CD4-positive, alpha-beta T cell treated with Interleukin-10 for 1 hour (primary cell): ENCODE results near the gene PLEKHA4.
"Not testable (repeated sequence)": the region's sequence is repeated elsewhere in the genome, so short reads cannot be mapped to it uniquely, and the experiment has no call there.

Experiments
- DNase-seq: peaks from one replicate; pipeline ENCODE4 v3.0.0-alpha.2; 2020

PLEKHA4 gene, protein sequence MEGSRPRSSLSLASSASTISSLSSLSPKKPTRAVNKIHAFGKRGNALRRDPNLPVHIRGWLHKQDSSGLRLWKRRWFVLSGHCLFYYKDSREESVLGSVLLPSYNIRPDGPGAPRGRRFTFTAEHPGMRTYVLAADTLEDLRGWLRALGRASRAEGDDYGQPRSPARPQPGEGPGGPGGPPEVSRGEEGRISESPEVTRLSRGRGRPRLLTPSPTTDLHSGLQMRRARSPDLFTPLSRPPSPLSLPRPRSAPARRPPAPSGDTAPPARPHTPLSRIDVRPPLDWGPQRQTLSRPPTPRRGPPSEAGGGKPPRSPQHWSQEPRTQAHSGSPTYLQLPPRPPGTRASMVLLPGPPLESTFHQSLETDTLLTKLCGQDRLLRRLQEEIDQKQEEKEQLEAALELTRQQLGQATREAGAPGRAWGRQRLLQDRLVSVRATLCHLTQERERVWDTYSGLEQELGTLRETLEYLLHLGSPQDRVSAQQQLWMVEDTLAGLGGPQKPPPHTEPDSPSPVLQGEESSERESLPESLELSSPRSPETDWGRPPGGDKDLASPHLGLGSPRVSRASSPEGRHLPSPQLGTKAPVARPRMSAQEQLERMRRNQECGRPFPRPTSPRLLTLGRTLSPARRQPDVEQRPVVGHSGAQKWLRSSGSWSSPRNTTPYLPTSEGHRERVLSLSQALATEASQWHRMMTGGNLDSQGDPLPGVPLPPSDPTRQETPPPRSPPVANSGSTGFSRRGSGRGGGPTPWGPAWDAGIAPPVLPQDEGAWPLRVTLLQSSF

DNA sequence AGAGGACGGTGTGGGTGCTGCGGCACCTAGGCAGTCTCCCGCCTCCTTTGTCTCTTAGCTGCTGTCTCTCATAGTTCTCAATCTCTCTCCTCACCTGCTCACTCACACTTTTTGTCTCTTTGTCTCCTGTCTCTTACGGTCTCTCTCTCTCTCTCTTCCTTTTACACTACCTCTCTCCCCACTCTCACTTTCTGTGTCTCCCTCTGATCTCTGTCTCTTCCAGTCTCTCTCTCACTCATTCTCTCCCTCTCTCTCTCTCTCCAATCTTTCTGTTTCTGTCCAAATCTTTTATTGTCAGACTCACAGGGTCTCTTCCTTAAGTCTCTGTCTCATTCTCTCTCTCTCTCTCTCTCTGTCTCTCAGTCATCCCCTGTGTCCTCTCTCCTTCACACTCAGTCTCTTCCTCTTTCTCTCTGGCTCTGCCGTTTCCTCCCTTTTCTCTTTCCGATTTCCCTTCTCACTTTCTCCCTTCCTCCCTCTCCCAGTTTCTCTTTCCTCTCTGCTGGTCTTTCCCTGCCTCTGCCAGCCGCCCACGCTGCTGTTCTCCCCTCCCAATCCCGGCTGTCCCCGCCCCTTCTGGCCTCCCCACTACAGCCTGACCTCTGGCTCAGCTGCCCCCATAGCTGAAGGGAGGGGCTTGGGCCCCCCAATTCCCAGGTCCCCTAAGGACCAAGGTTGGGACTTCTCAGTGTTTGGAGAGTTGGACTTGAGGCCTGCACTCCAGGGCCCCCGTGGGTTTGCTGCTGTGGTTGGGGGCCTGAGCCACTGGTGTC lies at the start of gene PLEKHA4:
Gene PLEKHA4, minus strand, starts transcription at position 504 of the 773 bp plus-strand sequence. CDS start 997 bp downstream, outside the sequence.
- DNase-seq: no peak

DNA sequence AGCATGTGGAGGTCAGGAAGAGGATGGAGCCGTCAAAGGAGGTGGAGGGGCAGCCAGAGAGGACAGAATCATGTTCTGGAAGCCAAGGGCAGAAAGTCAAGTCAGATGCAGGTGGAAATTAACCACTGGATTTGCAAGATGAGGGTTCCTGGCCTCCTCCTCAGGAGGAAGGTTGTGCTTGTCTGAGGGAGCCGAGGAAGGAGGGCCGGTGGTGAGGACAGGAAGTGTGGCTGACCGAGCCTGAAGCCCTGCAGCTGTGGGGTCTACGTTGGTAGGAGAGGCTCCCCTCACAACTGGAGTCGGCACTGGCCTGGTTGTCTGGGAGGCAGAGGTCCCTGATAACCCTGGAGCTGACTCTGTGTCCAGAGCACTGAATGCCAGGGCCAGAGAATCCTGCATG lies 49.7 kb upstream of the PLEKHA4 start:
- no peak for DNase-seq

DNA sequence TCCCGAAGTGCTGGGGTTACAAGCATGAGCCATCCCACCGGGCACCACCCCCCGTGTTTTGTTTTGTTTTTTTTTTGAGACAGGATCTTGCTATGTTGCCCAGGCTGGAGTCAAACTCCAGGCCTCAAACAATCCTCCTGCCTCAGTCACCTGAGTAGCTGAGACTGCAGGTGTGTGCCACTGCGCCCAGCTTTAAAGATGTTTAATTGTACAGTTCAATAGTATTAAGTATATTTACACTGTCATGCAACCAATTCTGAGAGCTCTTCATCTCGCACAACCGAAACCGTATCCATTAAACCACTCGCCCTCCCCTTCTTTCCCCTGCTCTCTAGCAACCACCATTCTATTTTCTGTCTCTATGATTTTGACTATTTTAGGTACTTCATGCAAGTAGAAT lies 47.3 kb upstream of the PLEKHA4 start:
- DNase-seq: no peak

DNA sequence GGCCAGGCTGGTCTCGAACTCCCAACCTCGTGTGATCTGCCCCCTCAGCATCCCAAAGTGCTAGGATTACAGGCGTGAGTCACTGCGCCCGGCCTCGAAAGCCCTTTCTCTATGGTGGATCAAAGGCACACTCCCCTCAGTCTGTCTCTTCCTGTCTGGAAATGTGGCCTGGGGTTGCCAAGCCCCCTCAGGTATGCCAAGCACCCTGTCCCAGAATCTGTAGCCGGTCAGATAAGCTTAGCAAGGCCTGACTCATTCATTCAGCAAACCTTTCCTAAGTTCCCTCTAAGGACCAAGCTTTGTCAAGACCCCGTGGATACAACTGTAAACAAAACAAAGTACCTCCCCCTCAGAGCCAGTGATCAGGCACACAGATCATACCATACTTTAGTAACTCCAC lies 45.8 kb upstream of the PLEKHA4 start:
- DNase-seq: no peak

DNA sequence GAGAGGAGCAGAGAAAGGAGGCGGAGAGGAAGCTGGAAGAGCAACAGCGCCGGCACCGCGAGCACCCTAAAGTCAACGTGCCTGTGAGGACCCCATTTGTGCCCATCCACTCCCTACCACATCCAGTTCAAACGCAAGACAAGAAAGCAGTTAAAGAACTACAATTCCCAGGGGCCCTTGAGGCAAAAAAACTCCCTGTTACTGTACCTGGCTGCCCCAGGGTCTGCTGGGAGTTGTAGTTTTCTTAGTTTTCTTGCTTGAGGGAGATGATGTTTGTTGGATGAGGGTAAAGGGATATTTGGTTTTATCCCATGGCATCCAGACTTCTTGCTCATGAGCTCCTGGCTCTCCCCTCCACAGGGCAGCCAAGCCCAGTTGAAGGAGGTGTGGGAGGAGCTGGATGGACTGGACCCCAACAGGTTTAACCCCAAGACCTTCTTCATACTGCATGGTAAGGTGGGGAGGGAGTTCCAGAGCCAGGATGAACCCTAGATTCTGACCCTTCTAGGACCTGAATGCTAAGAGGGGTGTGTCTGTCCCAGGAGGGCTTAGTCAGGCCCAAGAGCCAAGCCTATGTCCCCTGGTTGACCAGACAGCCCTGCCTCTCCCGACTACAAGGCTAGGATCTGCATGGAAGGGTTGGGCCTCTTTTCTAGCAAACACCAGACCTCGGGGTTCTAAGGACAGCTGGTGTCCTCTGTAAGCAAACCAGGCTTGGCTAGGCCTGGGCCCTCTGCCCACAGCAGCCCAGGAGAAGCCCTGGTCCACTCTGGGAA lies 44.9 kb upstream of the PLEKHA4 start:
- peak; percentile 41 for DNase-seq

DNA sequence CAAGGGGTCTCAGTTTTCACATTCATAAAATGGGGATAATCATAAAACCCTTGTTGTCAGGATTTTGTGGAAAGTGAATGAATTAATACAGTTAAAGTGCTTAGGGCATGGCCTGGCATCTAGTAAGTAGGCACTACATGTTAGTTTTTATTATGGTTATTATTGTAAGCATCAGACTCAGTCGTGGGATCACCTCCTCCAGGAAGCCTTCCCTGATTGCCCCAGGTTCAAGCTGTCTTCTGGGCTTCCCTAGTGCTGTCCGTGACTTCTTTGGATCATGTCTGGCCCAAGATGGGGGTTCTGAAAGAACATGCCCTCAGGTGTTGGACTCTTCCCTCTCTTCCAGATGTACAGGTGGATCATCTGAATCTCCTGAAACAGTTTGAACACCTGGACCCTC lies 42.4 kb upstream of the PLEKHA4 start:
- no peak for DNase-seq

DNA sequence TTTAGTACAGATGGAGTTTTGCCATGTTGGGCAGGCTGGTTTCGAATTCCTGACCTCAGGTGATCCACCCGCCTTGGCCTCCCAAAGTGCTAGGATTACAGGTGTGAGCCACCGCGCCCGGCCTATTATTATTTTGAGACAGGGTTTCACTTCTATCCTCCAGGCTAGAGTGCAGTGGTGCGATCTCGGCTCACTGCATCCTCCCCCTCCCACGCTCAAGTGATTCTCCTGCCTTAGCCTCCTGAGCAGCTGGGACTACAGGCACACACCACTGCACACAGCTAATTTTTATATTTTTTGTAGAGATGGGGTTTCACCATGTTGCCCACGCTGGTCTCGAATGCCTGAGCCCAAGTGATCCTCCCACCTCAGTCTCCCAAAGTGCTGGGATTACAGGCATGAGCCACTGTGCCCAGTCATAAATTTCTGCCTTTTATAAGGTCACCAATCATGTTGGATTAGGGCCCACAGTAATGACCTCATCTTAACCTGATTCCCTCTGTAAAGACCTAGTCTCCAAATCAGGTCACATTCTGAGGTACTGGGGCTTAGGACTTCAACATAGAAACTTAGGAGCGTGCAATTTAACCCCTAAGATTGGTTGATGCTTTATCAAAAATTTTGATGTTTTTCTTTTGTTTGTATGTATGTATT lies 41.1 kb upstream of the PLEKHA4 start:
- not testable (repeated sequence) for DNase-seq

DNA sequence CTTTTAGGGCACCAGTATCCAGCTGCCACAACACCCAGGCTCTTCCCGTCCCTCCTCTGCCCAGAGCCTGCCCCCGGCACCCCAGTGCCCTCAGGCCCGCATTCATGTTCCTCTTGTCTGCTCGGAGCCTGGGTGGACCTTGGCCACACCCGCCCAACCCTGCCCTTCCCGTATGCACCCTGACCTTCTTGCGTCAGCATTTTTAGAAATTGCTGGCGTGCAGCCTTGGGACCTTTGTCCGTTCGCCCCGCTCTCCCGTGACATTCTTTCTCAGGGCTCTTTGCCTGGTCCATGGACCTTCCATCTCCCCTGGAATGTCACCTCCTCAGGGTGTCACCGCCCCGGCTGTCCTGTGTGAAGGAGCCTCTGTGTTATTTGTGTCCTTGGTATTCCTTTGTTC lies 39.3 kb upstream of the PLEKHA4 start:
- DNase-seq: no peak

DNA sequence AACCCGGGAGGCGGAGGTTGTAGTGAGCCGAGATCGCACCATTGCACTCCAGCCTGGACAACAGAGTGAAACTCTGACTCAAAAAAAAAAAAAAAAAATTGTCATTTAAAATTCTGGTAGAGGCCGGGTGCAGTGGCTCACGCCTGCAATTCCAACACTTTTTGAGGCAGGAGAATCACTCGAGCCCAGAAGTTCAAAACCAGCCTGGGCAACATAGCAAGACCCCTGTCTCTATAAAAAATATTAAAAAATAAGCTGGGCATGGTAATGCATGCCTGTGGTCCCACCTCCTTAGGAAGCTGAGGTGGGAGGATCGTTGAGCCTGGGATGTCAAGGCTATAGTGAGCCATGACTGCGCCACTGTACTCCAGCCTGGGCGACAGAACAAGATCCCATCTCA lies 37.9 kb upstream of the PLEKHA4 start:
- no peak for DNase-seq

DNA sequence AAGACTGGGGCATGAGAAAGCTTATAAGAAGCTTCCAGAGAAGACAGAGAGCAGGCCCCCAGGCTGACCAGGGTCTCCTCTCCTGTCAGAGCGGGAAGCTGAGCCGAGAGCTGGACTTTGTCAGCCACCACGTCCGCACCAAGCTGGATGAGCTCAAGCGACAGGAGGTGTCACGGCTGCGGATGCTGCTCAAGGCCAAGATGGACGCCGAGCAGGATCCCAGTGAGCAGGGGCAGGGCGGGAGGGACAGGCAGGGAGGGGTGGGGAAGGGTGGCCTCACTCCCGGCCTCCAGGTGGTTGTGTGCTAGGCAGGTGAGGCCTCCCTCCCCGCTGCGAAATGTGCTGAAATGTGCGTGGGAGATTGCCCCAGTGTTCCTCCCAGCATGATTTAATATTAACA lies 37.2 kb upstream of the PLEKHA4 start:
- DNase-seq: no peak

DNA sequence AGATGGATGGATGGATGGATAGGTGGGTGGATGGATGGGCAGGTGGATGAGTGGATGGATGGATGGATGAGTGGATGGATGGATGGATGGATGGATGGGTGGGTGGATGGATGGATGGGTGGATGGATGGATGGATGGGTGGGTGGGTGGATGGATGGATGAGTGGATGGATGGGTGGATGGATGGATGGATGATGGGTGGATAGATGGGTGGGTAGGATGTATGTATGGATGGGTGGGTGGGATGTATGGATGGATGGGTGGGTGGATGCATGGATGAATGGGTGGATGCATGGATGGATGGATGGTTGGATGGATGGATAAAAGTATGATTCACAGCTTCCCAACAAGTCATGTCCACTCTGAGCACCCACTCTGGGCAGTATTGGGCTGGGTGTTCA lies 35.4 kb upstream of the PLEKHA4 start:
- not testable (repeated sequence) for DNase-seq

DNA sequence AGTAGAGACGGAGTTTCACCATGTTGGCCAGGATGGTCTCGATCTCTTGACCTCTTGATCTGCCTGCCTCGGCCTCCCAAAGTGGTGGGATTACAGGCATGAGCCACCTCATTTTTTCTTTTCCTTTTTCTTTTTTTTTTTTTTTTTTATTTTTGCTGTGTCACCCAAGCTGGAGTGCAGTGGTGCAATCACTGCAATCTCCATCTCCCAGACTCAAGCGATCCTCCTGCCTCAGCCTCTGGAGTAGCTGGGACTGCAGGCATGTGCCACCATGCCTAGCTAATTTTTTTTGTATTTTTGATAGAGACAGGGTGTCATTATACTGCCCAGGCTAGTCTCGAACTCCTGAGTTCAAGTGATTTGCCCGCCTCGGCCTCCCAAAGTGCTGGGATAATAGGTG lies 33.9 kb upstream of the PLEKHA4 start:
- DNase-seq: not testable (repeated sequence)

DNA sequence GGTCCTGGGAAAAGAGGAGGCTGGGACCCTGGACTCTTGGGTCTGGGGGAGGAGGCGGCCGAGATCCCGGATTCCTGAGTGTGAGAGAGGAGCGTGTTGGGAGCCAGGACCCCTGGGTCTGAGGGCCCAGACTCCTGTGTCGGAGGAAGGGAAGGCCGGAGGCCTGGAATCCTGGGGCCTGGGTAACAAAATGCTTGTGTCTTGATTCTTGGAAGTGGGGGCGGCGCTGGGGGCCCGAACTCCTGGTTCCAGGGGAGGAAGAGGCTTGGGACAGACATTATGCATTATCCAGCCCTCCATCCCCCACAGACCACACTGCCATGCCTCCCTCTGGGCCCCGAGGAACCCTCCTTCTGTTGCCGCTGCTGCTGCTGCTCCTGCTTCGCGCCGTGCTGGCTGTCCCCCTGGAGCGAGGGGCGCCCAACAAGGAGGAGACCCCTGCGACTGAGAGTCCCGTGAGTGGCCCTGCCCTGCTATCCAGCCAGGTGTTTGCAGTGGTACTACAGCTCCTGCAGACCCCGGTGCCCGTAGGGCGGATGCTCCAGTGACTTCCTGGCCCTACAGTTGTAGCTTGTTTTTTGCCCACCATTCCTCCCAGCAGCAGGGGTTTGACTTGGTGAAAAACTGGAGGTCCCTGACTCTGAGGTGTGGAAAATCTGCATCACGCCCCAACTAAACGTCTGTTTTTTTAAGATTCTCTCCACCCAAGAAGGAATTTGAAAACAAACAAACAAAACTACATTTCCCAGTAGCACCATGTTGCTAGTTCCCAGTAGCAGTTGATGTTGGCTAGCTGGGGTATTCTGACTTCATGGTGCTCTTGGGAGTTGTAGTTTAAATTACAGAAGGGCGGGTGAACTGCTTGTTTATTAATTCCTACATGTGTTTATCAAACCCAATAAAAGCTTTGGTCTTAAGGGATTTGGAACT lies 32.3 kb upstream of the PLEKHA4 start:
- DNase-seq: peak; percentile 55

DNA sequence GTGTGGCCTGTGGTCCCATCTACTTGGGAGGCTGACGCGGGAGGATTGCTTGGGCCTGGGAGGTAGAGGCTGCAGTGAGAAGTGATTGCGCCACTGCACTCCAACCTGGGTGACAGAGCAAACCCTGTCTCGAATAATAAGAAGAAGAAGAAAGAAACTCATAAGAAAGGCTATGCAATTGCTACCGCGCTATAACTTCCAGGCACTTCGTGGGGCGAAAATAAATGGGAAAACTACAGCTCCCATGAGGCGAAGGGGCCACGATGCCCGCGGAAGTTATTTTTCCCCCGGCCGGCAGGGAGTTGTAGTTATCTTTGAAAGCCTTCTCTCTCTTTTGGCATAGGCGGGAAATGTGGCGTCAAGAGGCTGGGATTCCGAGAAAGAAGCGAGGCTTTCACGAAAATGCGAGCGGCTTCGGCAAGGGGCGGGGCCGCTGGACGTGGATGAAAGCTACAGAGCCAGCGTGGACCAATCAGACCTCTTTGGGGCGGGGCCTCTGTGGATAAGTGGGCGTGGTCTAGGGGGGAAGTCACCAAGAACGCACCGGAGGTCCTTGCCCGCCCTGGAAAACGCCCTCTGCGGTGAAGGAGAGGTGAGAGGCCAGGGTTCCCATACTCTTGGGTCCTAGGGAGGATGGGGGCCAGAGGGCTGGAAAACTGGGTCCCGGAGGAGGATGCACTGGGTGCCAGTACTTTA lies 31.5 kb upstream of the PLEKHA4 start, which contains the start of gene NUCB1:
Gene NUCB1, plus strand, starts transcription at position 532 of the 696 bp plus-strand sequence. CDS start 485 bp downstream, outside the sequence.
- peak; percentile 99 for DNase-seq

DNA sequence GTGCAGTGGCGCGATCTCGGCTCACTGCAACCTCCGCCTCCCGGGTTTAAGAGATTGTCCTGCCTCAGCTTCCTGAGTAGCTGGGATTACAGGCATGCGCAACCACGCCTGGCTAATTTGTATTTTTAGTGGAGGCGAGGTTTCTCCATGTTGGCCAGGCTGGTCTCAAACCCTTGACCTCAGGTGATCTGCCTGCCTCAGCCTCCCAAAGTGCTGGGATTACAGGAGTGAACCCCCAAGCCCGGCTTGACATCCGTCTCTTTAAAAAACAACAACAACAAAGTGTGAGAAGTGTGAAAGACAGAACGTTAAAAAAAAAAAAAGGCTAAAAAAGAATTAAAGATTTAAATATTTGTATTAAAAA lies 31.0 kb upstream of the PLEKHA4 start:
- DNase-seq: not testable (repeated sequence)

DNA sequence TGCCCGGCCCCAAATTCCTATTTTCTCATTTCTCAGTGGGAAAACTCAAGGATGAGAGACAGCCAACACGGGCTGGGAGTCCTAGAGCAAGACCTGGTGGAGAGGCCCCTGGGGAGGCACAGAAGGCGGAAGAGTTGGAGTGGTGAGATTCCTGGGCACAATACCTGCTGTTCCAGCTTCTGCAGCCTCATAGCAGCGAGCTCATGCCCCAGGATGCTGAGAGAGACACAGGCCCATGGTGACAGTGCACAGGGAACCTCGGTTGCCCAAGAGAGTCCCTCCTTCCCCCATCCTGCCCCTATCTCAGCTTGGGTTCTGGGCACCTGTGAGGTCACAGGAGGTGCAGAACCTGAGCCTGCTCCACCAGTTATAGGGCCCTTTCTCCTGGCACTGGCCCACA lies 28.8 kb upstream of the PLEKHA4 start:
- no peak for DNase-seq

DNA sequence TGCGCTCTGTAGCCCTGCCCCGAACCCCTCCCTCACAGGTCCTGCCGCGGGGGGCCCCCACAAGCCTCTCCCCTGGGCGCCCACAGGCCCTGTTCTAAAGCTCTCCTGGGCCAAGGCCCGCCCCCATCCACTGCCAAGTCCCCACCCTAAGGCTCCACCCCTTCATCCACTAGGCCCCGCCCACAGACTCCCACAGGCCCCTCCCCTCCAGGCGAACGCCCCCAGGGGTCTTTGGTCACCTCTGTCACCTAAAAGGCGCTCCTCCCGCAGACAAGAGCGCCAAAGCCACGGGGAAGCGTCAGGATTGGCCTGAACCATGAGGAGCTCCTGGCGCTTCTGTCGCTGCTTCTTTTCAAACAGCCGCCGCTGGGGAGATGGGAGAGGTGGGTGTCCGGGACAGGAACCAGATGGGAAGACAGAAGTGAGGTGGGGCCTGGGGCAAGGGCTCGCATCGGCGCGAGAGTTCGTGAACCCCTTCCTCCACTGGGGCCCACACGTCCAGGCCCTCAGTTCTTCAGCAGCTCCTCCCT lies 27.8 kb upstream of the PLEKHA4 start:
- peak; percentile 59 for DNase-seq

DNA sequence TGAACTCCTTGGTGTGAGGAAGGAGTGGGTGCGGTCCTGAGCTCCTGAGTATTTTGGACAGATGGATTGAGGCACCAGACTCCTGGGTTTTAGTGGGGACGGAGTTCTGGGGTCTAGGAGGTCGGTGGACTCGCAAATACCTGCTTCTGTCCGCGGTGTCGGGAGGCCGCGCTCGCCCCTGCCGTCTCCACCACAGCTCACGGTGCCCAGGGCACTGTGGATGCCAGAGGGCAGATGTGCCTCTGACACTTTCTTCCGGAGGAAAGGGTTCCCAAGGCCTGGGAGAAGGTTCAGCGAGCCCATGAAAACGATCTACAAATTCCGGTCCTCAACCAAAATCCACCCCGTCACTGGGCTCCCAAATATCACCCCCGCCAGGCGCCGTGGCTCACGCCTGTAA lies 26.8 kb upstream of the PLEKHA4 start:
- no peak for DNase-seq

DNA sequence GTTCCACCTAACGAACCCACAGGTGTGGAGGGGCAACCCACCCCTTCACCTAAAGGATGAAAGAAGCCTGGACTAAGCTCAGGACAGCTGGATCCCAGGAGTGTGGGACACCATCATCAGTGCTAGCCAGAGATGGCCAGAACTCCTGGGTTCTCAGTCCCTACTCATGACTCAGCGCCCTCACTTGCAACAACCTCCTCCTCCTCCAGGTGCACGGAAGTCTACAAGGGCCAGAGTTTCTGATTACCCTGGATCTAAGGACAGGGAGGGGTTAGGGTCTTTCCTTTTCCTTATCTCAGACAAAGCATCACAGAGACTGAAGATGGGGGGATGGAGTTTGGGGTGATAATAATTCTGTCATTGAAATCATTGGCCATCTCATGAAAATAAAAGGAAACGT lies 22.1 kb upstream of the PLEKHA4 start:
- DNase-seq: no peak

DNA sequence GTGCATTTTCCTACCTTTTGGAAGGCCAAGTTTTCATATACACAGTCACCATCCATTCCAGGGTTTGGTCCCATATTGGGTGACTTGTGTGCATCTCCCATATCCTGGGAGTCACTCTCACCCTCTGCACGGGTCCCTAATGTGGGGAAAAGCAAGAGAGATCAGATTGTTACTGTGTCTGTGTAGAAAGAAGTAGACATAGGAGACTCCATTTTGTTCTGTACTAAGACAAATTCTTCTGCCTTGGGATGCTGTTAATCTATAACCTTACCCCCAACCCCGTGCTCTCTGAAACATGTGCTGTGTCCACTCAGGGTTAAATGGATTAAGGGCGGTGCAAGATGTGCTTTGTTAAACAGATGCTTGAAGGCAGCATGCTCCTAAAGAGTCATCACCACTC lies 21.1 kb upstream of the PLEKHA4 start:
- not testable (repeated sequence) for DNase-seq
